OCI-LY3 (cell line): Measurements from ENCODE around the gene ANO8.

Experiments
- H2AFZ ChIP-seq: fragments of 200-600, 300-600 bp; shearing (Covaris generic); 2 replicates; pipeline ENCODE4 v1.6.0; 2014; ENCODE audit warnings: antibody characterized with exemption, low read depth, low read length
- H3K27ac ChIP-seq: fragments of 200-600, 300-600 bp; sonication (generic); 2 replicates; pipeline ENCODE4 v1.5.1; 2014; ENCODE audit warnings: mild to moderate bottlenecking, low read length, moderate library complexity, mixed read lengths
- H3K27me3 ChIP-seq: fragments of 200-600, 300-600 bp; sonication (generic); 2 replicates; pipeline ENCODE4 v1.6.1; 2014; ENCODE audit warnings: low read depth, low read length, mixed read lengths
- H3K36me3 ChIP-seq: fragments of 200-600, 300-600 bp; sonication (generic); replicated peaks from 2 replicates; pipeline ENCODE3; 2014; ENCODE audit warnings: low read depth, low read length, mixed read lengths
- H3K4me1 ChIP-seq: fragments of 300-600, 200-600 bp; sonication (generic); 2 replicates; pipeline ENCODE4 v1.6.1; 2014; ENCODE audit warnings: low read length, mixed read lengths
- H3K4me2 ChIP-seq: fragments of 200-600, 300-600 bp; sonication (generic); 2 replicates; pipeline ENCODE4 v1.6.1; 2014; ENCODE audit warnings: low read length, mixed read lengths
- H3K4me3 ChIP-seq: fragments of 300-600, 200-600 bp; sonication (generic); 2 replicates; pipeline ENCODE4 v1.5.1; 2014; ENCODE audit warnings: antibody characterized with exemption, mild to moderate bottlenecking, low read length, moderate library complexity
- H3K79me2 ChIP-seq: fragments of 300-600, 200-600 bp; shearing (Covaris generic); 2 replicates; pipeline ENCODE4 v1.6.1; 2014; ENCODE audit warnings: mild to moderate bottlenecking, low read length, mixed read lengths
- H3K9ac ChIP-seq: fragments of 300-600, 200-600 bp; shearing (Covaris generic); 2 replicates; pipeline ENCODE4 v1.6.0; 2014; ENCODE audit warnings: mild to moderate bottlenecking, low read length, moderate library complexity
- H3K9me3 ChIP-seq: fragments of 200-600, 300-600 bp; shearing (Covaris generic); 2 replicates; pipeline ENCODE4 v1.6.1; 2014; ENCODE audit warnings: low read length, mixed read lengths; ENCODE audit not compliant: insufficient read depth
- H4K20me1 ChIP-seq: fragments of 200-600, 300-600 bp; sonication (generic); 2 replicates; pipeline ENCODE4 v1.6.1; 2016; ENCODE audit warnings: low read length, mixed read lengths; ENCODE audit not compliant: insufficient read depth
- CTCF ChIP-seq: fragments of 200-600, 300-600 bp; sonication (generic); IDR thresholded peaks from 2 replicates; pipeline ENCODE4 v1.5.1; 2014; ENCODE audit warnings: antibody characterized with exemption, low read length, low read depth
- EZH2phosphoT487 ChIP-seq: fragments of 200-600 bp; shearing (Covaris generic); IDR thresholded peaks from 2 replicates; pipeline ENCODE4 v1.6.1; 2018; ENCODE audit warnings: antibody characterized with exemption, mixed run types, low read depth

ANO8 gene

GRCh38 chr19:17334414-17335409 lies at the start of gene ANO8:
ANO8 (minus strand) TSS chr19:17334855; CDS start chr19:17334670, 185 bp downstream.
- H3K79me2 ChIP-seq = peaks cover 15% of the 10 kb centered on the region
- peak within 1 kb of the TSS; percentile 79 for H3K4me3 ChIP-seq
- H3K9me3 ChIP-seq = no peaks in the 10 kb centered on the region
- H3K36me3 ChIP-seq = peaks cover 17% of the 10 kb centered on the region
- peak within 1 kb of the TSS; percentile 82 for H3K4me2 ChIP-seq
- no peaks in the 10 kb centered on the region for H4K20me1 ChIP-seq
- peak within 1 kb of the TSS; percentile 92 for H2AFZ ChIP-seq
- peaks cover 24% of the 10 kb centered on the region for H3K4me1 ChIP-seq
- H3K27ac ChIP-seq = peak within 1 kb of the TSS; percentile 32
- H3K27me3 ChIP-seq = no peaks in the 10 kb centered on the region
- TF ChIP-seq CTCF = no peak
- TF ChIP-seq EZH2phosphoT487 = no peak
- peak within 1 kb of the TSS; percentile 73 for H3K9ac ChIP-seq

GRCh38 chr19:17380426-17381138 lies 45.9 kb upstream of the ANO8 start:
- no peaks in the 10 kb centered on the region for H3K27me3 ChIP-seq
- no peak overlapping the region for H3K4me2 ChIP-seq
- no peak overlapping the region for H2AFZ ChIP-seq
- peaks cover 12% of the 10 kb centered on the region for H3K4me1 ChIP-seq
- no peaks in the 10 kb centered on the region for H3K79me2 ChIP-seq
- H3K4me3 ChIP-seq = no peak overlapping the region
- no peaks in the 10 kb centered on the region for H4K20me1 ChIP-seq
- no peaks in the 10 kb centered on the region for H3K36me3 ChIP-seq
- H3K27ac ChIP-seq = no peak overlapping the region
- TF ChIP-seq CTCF (no peak), EZH2phosphoT487 (no peak)
- 0 out of 2 replicates have a peak, but pooled peaks cover 3% of the 10 kb centered on the region for H3K9me3 ChIP-seq
- no peak overlapping the region for H3K9ac ChIP-seq

- H4K20me1 ChIP-seq = no peaks in the 10 kb centered on the region
- TF ChIP-seq CTCF = no peak
- no peak for TF ChIP-seq EZH2phosphoT487
- H3K4me2 ChIP-seq = no peak overlapping the region
- no peak overlapping the region for H3K27ac ChIP-seq
- peaks cover 12% of the 10 kb centered on the region for H3K4me1 ChIP-seq
- 0 out of 2 replicates have a peak, but pooled peaks cover 3% of the 10 kb centered on the region for H3K9me3 ChIP-seq
- no peak overlapping the region for H3K4me3 ChIP-seq
- H3K27me3 ChIP-seq = peaks cover 6% of the 10 kb centered on the region; the same call in 1 of the 2 replicates
- H3K36me3 ChIP-seq = no peaks in the 10 kb centered on the region
- no peaks in the 10 kb centered on the region for H3K79me2 ChIP-seq
- no peak overlapping the region for H3K9ac ChIP-seq
- H2AFZ ChIP-seq = no peak overlapping the region
These were observed 44.6 kb upstream of the ANO8 start for GRCh38 chr19:17379221-17379631.

GRCh38 chr19:17378271-17378670 lies 43.6 kb upstream of the ANO8 start:
- TF ChIP-seq CTCF (no peak), EZH2phosphoT487 (no peak)
- no peak overlapping the region for H3K9ac ChIP-seq
- H3K4me1 ChIP-seq = peaks cover 9% of the 10 kb centered on the region

More at GRCh38 chr19:17378271-17378670, 43.6 kb upstream of the ANO8 start:
- H3K4me3 ChIP-seq = no peak overlapping the region
- H3K9me3 ChIP-seq = 0 out of 2 replicates have a peak, but pooled peaks cover 3% of the 10 kb centered on the region
- no peaks in the 10 kb centered on the region for H3K79me2 ChIP-seq
- H4K20me1 ChIP-seq = no peaks in the 10 kb centered on the region
- no peak overlapping the region for H3K27ac ChIP-seq
- no peaks in the 10 kb centered on the region for H3K36me3 ChIP-seq
- H3K4me2 ChIP-seq = no peak overlapping the region
- H3K27me3 ChIP-seq = peaks cover 6% of the 10 kb centered on the region; the same call in 1 of the 2 replicates
- no peak overlapping the region for H2AFZ ChIP-seq
